Left ventricle myocardium superior (tissue), 1 donor: ENCODE results near the gene KPNA6. TPM values are rescaled to one million over a fixed set of nuclear protein-coding genes. Genes with fewer than 3 reads are reported as not detected.

Experiments
- ATAC-seq: fragments of 200-7000 bp; cut with Tn5 transposase; one replicate; pipeline ENCODE4 v1.9.1; 2020; ENCODE audit warnings: mild to moderate bottlenecking, moderate library complexity
- DNase-seq: peaks from one replicate; pipeline ENCODE4 v3.0.0-alpha.2; 2020
- intact Hi-C: fragments of 100-400 bp; cut with micrococcal nuclease; formaldehyde crosslinking; loops from one replicate; pipeline ENCODE4 v1.11.0; 2022
- total RNA-seq: library from RNA; stranded (reverse); fragmentation: NEBNext Ultra II Directional; extraction: Animal tissue kit (Norgen Biotek cat#: 25700); gene quantifications from one replicate; pipeline ENCODE4 v1.2.1, GENCODE V29; 2021
- donor health status: DM: no; HTN: yes; CAD: no; lungs with severe emphysema.

KPNA6 gene
- total RNA-seq, 1 donor from 2014 or later = 78.6 TPM

- DNase-seq (peak; percentile 80), ATAC-seq (peak; percentile 69)
- intact Hi-C loops = no loop called here
These were observed 92.6 kb downstream of the KPNA6 start, which contains the start of gene CCDC28B for GRCh38 chr1:32200226-32201010. Gene CCDC28B, plus strand, starts transcription at chr1:32200595. Its CDS starts 1,341 bp downstream, at chr1:32201936.

- ATAC-seq = peak; percentile 55
- DNase-seq = peak; percentile 80
- intact Hi-C loops = no loop called here
These were observed 93.4 kb downstream of the KPNA6 start for GRCh38 chr1:32201011-32201855.

- DNase-seq (no peak), ATAC-seq (no peak)
These were observed 97.1 kb downstream of the KPNA6 start for GRCh38 chr1:32204943-32205361.

GRCh38 chr1:32205401-32206370, 97.8 kb downstream of the KPNA6 start, which contains the start of gene IQCC:
Gene IQCC, plus strand, starts transcription at chr1:32205671. Its CDS starts 11 bp downstream, at chr1:32205682.
- peak; percentile 76 for ATAC-seq
- peak; percentile 92 for DNase-seq
- intact Hi-C loops = no loop called here

More at GRCh38 chr1:32204943-32205361, 97.1 kb downstream of the KPNA6 start:
- intact Hi-C loops = no loop called here

GRCh38 chr1:32208469-32208868, 100.6 kb downstream of the KPNA6 start:
- intact Hi-C loops = no loop called here
- DNase-seq = no peak

GRCh38 chr1:32208891-32209328, 101.1 kb downstream of the KPNA6 start, which contains the start of gene DCDC2B:
Gene DCDC2B, plus strand, starts transcription at chr1:32209089. Its CDS starts 5 bp downstream, at chr1:32209094.
- DNase-seq (peak; percentile 44), ATAC-seq (peak; percentile 14)
- intact Hi-C loops = no loop called here

More at GRCh38 chr1:32208469-32208868, 100.6 kb downstream of the KPNA6 start:
- ATAC-seq = no peak

GRCh38 chr1:32215629-32216480, 108.0 kb downstream of the KPNA6 start:
- ATAC-seq (peak; percentile 75), DNase-seq (peak; percentile 61)
- intact Hi-C loops = no loop called here

GRCh38 chr1:32216566-32216965, 108.7 kb downstream of the KPNA6 start:
- DNase-seq (no peak), ATAC-seq (no peak)
- intact Hi-C loops = no loop called here

GRCh38 chr1:32219022-32219421, 111.2 kb downstream of the KPNA6 start:
- DNase-seq = no peak
- no peak for ATAC-seq
- intact Hi-C loops = no loop called here

GRCh38 chr1:32220746-32221580, 113.1 kb downstream of the KPNA6 start:
- intact Hi-C loops = no loop called here
- DNase-seq = no peak
- ATAC-seq = no peak

- intact Hi-C loops = no loop called here
- ATAC-seq (no peak), DNase-seq (no peak)
These were observed 113.7 kb downstream of the KPNA6 start for GRCh38 chr1:32221581-32221979.

- intact Hi-C loops = no loop called here
- peak; percentile 94 for DNase-seq
- peak; percentile 95 for ATAC-seq
These were observed 114.3 kb downstream of the KPNA6 start, which contains the start of the genes EIF3I and TMEM234 for GRCh38 chr1:32221980-32222755. Gene EIF3I, plus strand, starts transcription at chr1:32222407. Its CDS starts 35 bp downstream, at chr1:32222442. Gene TMEM234, minus strand, starts transcription at chr1:32222353. Its CDS starts 31 bp downstream, at chr1:32222322.

- intact Hi-C loops = no loop called here
- DNase-seq = no peak
- ATAC-seq = no peak
These were observed 115.8 kb downstream of the KPNA6 start for GRCh38 chr1:32223683-32224082.

- ATAC-seq (no peak), DNase-seq (no peak)
- intact Hi-C loops = no loop called here
These were observed 116.4 kb downstream of the KPNA6 start for GRCh38 chr1:32224285-32224684.
